RWPE2 (cell line): Measurements from ENCODE around the gene GAS7.
"Not testable (repeated sequence)": the region's sequence is repeated elsewhere in the genome, so short reads cannot be mapped to it uniquely, and the experiment has no call there.

Experiments
- ATAC-seq: fragments of 200-7000 bp; cut with Tn5 transposase; 3 replicates; pipeline ENCODE4 v1.9.1; 2021; ENCODE audit warnings: low read depth
- DNase-seq: peaks from one replicate; pipeline ENCODE4 v3.0.0-alpha.2; 2020; ENCODE audit warnings: low spot score
- H3K27ac ChIP-seq: fragments of 450-650 bp; 2 replicates; pipeline ENCODE4 v1.5.1; 2017; ENCODE audit warnings: mild to moderate bottlenecking; ENCODE audit not compliant: poor library complexity, severe bottlenecking
- H3K27me3 ChIP-seq: fragments of 250-450 bp; sonication (Bioruptor Pico); 2 replicates; pipeline ENCODE4 v1.5.1; 2021; ENCODE audit warnings: mild to moderate bottlenecking, moderate library complexity; ENCODE audit not compliant: insufficient read depth, poor library complexity, severe bottlenecking
- H3K36me3 ChIP-seq: fragments of 250-450 bp; sonication (Bioruptor Pico); 2 replicates; pipeline ENCODE4 v1.5.1; 2020; ENCODE audit warnings: low read depth, mild to moderate bottlenecking, moderate library complexity
- H3K4me1 ChIP-seq: fragments of 250-450 bp; sonication (Bioruptor Pico); 2 replicates; pipeline ENCODE4 v1.5.1; 2021; ENCODE audit warnings: mild to moderate bottlenecking, moderate library complexity; ENCODE audit not compliant: insufficient read depth, poor library complexity, severe bottlenecking
- H3K4me3 ChIP-seq: fragments of 250-450 bp; sonication (Bioruptor Pico); 2 replicates; pipeline ENCODE4 v1.5.1; 2021; ENCODE audit warnings: mild to moderate bottlenecking, moderate library complexity; ENCODE audit not compliant: severe bottlenecking
- H3K9me3 ChIP-seq: fragments of 250-450 bp; sonication (Bioruptor Pico); 2 replicates; pipeline ENCODE4 v1.5.1; 2021; ENCODE audit warnings: mild to moderate bottlenecking, moderate library complexity; ENCODE audit not compliant: severe bottlenecking
- TF ChIP-seq, protein P1 (sequence below): fragments of 450-650 bp; IDR thresholded peaks from one replicate; pipeline ENCODE4 v1.5.1; 2017; ENCODE audit warnings: mild to moderate bottlenecking, moderate library complexity; ENCODE audit not compliant: poor library complexity, severe bottlenecking

The GAS7 gene

DNA sequence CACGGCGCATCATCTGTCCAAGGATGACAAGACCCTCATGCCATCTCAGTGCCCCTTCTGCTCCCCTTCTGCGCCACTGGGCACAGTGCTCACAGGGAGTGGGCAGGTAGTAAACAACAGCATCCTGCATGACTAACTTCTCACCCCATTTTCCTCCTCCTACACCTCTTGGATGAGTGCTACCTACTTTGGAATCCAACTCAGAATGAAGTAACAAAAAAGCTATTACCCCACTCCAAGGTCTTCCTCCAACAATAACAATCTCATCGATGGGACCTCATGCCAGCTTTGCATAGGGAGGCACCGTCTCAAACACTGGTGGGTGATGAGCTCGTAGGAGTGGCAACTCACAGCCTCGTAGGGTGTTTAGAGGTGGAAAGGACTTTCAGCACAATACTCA is 194.7 kb downstream of the GAS7 start:
- Histone ChIP-seq H3K4me1 (no peaks in the 10 kb centered on the region), H3K27me3 (no peaks in the 10 kb centered on the region), H3K4me3 (no peak overlapping the region), H3K27ac (no peak overlapping the region), H3K9me3 (no peaks in the 10 kb centered on the region), H3K36me3 (no peaks in the 10 kb centered on the region)
- no peak for DNase-seq
- no peak for ATAC-seq
- TF ChIP-seq, protein P1, sequence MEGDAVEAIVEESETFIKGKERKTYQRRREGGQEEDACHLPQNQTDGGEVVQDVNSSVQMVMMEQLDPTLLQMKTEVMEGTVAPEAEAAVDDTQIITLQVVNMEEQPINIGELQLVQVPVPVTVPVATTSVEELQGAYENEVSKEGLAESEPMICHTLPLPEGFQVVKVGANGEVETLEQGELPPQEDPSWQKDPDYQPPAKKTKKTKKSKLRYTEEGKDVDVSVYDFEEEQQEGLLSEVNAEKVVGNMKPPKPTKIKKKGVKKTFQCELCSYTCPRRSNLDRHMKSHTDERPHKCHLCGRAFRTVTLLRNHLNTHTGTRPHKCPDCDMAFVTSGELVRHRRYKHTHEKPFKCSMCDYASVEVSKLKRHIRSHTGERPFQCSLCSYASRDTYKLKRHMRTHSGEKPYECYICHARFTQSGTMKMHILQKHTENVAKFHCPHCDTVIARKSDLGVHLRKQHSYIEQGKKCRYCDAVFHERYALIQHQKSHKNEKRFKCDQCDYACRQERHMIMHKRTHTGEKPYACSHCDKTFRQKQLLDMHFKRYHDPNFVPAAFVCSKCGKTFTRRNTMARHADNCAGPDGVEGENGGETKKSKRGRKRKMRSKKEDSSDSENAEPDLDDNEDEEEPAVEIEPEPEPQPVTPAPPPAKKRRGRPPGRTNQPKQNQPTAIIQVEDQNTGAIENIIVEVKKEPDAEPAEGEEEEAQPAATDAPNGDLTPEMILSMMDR = no peak

DNA sequence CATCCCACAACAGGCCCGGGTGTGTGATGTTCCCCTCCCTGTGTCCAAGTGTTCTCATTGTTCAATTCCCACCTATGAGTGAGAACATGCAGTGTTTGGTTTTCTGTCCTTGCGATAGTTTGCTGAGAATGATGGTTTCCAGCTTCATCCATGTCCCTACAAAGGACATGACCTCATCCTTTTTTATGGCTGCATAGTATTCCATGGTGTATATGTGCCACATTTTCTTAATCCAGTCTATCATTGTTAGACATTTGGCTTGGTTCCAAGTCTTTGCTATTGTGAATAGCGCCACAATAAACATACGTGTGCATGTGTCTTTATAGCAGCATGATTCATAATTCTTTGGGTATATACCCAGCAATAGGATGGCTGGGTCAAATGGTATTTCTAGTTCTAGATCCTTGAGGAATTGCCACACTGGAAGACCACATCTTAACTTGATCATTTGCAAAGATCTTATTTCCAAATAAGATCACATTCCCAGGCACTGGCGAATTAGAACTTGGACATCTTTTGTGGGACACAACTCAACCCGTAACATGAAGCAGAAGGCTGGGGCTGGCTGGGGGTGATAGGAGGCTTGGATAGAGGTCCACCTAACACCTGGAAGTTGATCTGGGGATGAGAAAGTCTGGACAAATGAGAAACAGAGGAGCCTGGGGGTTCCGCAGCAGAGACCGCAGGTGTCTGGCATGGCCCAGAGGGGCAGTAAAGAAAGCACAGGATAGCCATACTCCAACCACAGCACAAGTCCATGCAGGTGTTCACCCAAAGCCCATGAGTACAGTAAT is 195.6 kb downstream of the GAS7 start:
- not testable (repeated sequence) for H3K4me3 ChIP-seq, H3K27me3 ChIP-seq, H3K4me1 ChIP-seq, DNase-seq, ATAC-seq, H3K36me3 ChIP-seq, H3K27ac ChIP-seq, H3K9me3 ChIP-seq

DNA sequence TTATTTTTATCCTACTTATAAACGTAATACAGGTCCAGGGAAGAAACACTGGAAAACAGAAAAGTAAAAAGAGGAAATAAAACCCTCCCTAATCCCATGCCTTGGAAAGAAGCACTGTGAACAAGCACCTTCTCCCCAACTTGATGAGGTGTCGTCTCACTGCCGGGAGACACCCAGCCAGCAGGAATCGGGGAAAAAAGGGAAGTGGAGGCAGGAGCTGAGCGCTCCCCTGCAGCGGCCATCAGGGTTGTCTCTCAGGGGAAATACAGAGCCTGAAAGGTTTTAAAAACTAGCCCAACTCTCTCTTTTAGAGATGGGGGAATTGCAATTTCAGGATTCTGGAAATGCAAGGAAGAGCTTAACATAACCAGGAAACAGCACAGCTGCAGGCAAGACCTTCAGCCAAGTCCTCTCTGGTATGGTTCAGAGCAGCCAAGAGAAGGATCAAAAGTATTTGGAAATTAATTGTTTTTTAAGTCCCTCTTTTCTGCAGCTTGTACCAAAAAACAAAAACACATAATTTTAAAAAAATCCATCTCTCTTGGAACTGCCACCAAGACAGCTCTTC is 197.0 kb downstream of the GAS7 start:
- TF ChIP-seq, protein P1 = no peak
- no peaks in the 10 kb centered on the region for H3K27me3 ChIP-seq
- no peak for DNase-seq
- no peaks in the 10 kb centered on the region for H3K4me1 ChIP-seq
- H3K4me3 ChIP-seq = no peak overlapping the region
- no peaks in the 10 kb centered on the region for H3K9me3 ChIP-seq
- ATAC-seq = no peak
- H3K27ac ChIP-seq = no peak overlapping the region
- H3K36me3 ChIP-seq = no peaks in the 10 kb centered on the region

DNA sequence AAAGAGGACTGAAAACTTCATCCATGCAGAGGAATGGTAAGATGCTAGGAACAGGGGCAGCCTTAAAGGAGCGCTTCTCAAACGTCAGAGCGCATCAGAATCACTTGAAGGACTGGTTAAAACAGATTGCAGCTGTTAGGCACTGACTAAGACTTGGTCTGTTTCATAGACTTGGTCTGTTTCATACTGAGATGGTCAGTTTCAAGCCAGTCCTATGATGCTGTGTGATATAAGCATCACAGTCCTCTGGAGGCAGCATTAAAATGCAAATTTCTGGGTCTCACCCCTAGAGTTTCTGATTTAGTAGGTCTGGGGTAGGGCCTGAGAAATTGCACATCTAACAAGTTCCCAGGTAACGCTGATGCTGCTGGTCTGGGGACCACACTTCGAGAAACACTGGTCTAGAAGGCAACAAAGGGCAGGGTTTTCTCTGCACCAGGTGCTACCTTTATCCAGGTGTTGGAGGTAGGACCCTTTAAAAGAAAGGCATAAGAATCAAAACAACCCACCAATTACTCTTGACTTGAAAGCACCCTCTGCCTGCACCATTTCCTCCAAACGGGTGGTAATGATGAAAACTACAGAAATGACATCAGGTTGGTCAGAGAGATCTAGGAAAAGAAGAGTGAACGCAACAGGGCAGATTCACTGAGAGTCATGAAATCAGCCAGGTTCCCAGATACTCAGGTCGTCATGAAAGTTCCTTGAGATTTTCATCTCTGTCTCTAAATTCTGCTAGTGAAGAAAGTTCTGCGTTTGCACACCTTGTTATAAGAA is 198.3 kb downstream of the GAS7 start:
- Histone ChIP-seq H3K27ac (no peak overlapping the region), H3K36me3 (no peaks in the 10 kb centered on the region), H3K4me1 (no peaks in the 10 kb centered on the region), H3K9me3 (no peaks in the 10 kb centered on the region), H3K4me3 (no peak overlapping the region), H3K27me3 (no peaks in the 10 kb centered on the region)
- no peak for DNase-seq
- TF ChIP-seq, protein P1 = no peak
- no peak for ATAC-seq

DNA sequence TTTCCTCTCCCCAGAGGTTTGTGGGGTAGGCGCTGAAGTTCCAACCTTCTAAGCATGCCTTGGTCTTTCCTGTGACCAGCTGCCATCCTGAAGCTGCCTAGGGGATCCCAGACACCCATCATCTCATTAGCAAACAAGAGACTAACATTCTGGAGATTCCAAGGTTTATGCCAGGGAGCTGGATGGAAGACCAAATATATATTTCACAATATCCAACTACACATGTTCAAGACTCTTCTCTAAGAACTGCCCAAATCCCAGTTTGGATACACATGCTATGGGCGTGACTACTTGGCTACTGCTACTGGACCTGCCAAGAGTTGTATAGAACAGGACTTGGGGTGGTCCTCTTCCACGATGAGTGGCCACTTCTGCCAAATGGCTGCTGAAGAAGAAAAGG is 200.3 kb downstream of the GAS7 start:
- Histone ChIP-seq H3K27ac (no peak overlapping the region), H3K27me3 (no peaks in the 10 kb centered on the region), H3K36me3 (no peaks in the 10 kb centered on the region), H3K4me3 (no peak overlapping the region), H3K9me3 (no peaks in the 10 kb centered on the region), H3K4me1 (no peaks in the 10 kb centered on the region)
- TF ChIP-seq, protein P1 = no peak
- ATAC-seq (no peak), DNase-seq (no peak)
